Skeletal muscle cell (primary cell): Measurements from ENCODE around the gene MYRIP.

Experiments used
- DNase-seq: peaks from one replicate; pipeline ENCODE4 v3.0.0-alpha.2; 2010; ENCODE audit warnings: low read depth
- H3K4me3 ChIP-seq: 2 replicates; pipeline ENCODE4 v1.5.1; 2011; ENCODE audit warnings: low read depth, mild to moderate bottlenecking, control low read depth, low read length, moderate library complexity

Gene MYRIP

GRCh38 chr3:40191850-40192448, 382.5 kb downstream of the MYRIP start:
- no peak for DNase-seq
- no peak overlapping the region for H3K4me3 ChIP-seq

GRCh38 chr3:40192628-40193027, 383.2 kb downstream of the MYRIP start:
- no peak for DNase-seq
- no peak overlapping the region for H3K4me3 ChIP-seq

- no peak overlapping the region for H3K4me3 ChIP-seq
- DNase-seq, result no peak
Measured at GRCh38 chr3:40196966-40197365, 387.6 kb downstream of the MYRIP start.

- H3K4me3 ChIP-seq, result no peak overlapping the region
- no peak for DNase-seq
Measured at GRCh38 chr3:40200692-40201316, 391.4 kb downstream of the MYRIP start.

DNA sequence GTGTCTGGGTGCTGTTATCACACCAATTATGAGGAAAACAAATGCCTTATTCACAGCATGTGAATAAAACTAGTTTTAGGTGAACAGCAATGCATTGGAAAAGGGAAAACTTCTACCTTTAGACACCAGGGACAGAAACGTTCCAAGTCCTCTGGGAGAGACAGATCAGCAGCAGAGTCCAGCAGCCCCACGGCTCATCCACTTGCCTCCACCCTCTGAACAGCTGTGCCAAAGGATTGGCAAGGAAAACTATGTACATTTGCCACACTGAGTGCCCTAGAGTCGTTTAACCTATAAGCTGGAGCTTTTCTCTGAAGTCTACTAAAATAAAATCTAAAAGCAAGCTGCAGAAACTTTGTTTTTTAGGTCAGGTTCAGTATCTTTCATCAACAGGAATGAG, 392.4 kb downstream of the MYRIP start:
- DNase-seq, result no peak

DNA sequence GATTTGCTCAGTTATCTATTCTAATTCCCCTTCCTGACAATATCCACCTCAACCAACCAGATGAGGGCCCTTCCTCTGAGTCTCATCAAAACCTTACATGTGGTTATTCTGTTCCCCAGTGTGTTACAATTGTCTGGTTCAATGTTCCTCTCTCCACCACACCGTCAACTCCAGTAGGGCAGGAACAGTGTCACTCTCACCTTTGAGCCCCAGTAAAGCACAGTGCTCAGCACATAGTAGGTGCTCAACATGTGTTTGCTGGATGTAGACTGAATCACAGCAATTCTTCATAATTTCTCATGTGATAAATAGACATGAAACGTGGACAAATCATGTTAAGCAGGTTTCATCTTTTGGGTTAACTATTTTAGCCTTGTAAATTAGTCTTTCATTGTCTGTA, 397.1 kb downstream of the MYRIP start:
- no peak overlapping the region for H3K4me3 ChIP-seq
- DNase-seq, result no peak

More for the DNA sequence above, 392.4 kb downstream of the MYRIP start:
- H3K4me3 ChIP-seq, result no peak overlapping the region

GRCh38 chr3:40207796-40208195, 398.4 kb downstream of the MYRIP start:
- DNase-seq, result no peak

GRCh38 chr3:40208251-40208650, 398.8 kb downstream of the MYRIP start:
- no peak overlapping the region for H3K4me3 ChIP-seq
- DNase-seq, result no peak

More at GRCh38 chr3:40207796-40208195, 398.4 kb downstream of the MYRIP start:
- H3K4me3 ChIP-seq, result no peak overlapping the region

DNA sequence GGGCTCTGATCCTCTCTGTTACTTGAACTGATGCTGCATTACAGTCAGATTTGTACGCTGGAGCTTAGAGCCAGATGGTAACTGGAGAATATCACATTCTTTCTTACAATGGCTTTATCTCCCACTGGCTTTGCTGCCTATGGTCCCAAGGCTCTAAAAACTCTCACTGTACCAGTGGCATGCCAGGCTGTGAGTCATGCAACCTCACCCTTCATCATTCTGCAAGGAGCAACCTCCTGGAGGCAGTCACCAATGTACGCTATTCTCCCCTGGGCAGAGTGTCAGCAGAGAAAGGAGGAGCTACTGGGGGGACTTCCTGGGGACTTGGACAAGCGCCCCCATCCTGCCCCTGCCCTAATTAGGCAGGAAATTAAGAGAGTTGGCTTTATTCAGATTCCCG, 402.2 kb downstream of the MYRIP start:
- no peak overlapping the region for H3K4me3 ChIP-seq
- DNase-seq, result no peak

DNA sequence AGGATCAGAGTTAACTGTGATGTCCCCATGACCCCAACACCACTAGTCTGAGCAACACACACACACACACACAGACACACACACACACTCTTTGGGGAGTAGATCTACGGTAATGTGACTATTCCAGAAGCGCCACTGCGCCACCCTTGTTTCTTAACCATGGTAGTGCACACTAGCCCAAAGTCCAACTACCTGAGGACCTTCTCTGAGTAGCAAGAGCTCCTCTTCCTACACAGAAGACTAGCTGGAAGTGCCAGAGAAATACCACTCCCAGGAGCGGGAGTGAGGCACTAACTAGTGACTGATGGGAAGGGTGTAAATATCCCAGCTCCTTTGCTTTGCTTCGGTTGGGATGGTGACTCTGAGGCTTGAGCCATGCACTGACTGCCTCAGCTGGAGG, 404.1 kb downstream of the MYRIP start:
- DNase-seq, result no peak
- no peak overlapping the region for H3K4me3 ChIP-seq

DNA sequence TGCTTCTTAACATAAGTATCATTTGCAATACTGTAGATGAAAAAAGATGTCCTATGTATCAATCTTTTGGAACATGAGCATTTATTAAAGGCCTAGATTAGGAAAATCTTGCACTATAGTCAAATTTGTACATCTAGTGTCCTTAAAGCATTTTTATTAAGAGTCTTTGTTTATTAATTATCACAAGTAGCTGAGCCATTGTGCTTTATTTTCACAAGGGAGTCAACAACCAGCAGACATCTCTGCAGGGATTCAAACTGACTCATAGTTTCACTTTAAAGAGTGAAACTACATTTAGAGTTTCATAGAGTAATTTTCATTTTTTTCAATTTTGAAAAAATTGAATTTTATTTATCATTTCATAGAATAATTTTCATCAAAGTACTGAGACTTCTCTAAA, 405.6 kb downstream of the MYRIP start:
- H3K4me3 ChIP-seq, result no peak overlapping the region
- DNase-seq, result no peak

DNA sequence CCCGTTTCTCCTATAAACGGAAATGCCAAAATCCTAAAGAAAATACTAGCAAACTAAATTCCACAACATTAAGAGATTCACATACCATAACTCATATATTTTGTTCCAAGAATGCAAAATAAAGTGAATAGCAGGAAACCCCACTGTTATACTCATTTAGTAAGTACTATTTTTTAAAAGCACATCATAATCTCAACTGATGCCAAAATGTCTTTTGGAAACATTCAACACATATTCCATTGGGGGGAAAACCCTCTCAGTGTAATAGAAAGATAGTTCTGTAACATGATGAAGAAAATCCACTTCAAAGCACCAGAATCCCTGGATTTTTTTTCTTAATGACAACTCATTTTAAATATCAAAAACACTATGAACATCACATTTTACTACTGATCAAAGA, 407.1 kb downstream of the MYRIP start:
- H3K4me3 ChIP-seq, result no peak overlapping the region
- DNase-seq, result no peak

- no peak for DNase-seq
- H3K4me3 ChIP-seq, result no peak overlapping the region
Measured at GRCh38 chr3:40223856-40224255, 414.4 kb downstream of the MYRIP start.

DNA sequence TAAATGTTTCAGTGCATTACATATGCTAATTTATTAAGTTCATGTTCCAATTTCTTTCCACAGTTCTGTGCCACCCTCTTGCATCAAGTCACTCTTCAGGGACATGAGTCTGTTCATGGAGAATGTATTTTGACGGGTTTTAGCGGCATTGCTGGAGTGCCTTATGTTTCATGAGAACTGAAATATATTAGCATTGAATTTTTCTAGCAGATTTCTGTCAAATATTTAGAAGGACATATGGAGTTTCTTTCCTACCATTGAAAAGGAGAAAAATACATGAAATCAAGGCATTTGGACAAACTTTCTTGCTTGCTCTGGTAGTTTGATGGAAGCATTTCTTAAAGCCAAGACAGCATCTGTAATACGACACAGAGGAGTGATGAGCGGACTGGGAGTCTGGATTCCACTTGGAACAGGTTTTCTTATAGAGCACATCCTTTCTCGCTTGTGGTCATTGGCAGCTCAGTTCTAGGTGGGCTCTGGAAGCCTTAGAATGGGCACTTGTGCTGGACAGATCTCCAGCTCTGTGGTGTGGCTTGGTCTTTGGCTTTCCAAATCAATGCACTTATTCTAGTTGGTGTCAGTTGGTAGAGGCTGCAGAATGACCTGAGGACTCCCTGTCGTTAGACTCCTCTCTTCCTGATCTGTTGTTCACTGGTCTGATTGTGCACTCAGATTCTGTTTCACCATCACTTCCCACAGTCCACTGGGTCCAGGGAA, 415.5 kb downstream of the MYRIP start:
- DNase-seq, result no peak
- H3K4me3 ChIP-seq, result no peak overlapping the region

DNA sequence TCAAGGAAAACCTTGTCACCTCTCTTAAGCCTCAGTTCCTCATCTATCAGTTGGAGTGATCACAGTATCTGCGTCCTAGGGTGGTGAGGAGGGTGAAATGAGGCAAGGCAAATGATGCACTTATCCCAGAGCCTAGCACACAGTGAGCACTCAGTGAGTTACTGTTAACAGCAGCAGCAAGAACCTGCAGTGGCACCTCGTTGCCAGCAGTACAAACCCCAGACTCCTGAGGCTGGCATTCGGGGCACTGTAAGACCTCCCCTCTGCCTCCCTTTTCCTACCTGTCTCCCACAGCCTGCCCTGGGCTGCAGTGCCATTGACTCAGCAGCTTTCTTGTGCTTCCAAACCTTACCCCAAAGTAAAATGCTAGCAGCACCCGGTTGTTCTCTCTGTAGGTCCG, 417.2 kb downstream of the MYRIP start:
- no peak overlapping the region for H3K4me3 ChIP-seq
- DNase-seq, result no peak

DNA sequence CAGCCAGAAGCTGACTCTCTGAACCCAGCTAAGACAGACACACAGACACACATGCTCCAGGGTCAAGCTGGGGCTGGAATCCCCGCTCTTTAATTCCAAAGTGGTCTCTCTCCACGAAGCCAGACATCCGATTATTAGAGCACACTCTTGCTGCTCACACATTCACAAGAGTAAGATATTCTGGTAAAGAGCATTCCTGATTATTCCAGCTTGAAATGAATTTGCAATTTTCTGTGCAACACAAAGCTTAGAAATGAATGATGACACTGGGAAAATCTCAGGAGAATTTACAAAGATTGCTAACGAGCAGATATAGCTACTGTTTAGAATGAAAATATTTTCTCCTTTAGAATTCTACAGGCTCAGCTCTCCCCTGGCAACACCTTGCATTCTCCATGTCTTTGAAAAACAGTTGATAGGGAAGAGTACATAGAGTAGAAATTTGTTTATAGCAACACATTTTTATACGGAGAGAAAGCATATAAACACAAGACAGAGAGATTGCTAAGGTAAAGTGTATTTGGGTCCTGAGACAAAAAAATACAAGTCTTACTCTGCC, 419.5 kb downstream of the MYRIP start:
- DNase-seq, result no peak
- H3K4me3 ChIP-seq, result no peak overlapping the region

- no peak overlapping the region for H3K4me3 ChIP-seq
- DNase-seq, result no peak
Measured at GRCh38 chr3:40229386-40229785, 420.0 kb downstream of the MYRIP start.

- no peak overlapping the region for H3K4me3 ChIP-seq
- DNase-seq, result no peak
Measured at GRCh38 chr3:40229963-40230362, 420.6 kb downstream of the MYRIP start.

DNA sequence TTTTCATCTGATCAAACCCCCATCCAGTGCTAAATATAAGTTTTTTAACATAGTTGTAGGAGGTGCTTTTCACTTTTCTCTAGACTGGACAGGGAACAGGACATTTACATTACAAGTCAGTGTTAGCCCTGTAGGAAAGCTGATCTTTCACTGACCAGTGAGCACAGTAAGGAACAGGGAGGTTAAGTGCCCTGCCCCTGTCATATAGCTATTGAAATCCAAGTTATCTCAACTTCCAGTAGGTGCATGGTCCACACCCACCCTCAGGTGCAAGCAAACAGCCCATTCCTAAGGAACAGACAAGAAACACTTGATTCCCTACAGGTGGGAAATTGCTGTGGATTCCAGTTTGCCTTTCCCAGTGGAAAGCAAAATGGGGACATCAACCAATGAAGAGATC, 421.0 kb downstream of the MYRIP start:
- H3K4me3 ChIP-seq, result no peak overlapping the region
- no peak for DNase-seq

DNA sequence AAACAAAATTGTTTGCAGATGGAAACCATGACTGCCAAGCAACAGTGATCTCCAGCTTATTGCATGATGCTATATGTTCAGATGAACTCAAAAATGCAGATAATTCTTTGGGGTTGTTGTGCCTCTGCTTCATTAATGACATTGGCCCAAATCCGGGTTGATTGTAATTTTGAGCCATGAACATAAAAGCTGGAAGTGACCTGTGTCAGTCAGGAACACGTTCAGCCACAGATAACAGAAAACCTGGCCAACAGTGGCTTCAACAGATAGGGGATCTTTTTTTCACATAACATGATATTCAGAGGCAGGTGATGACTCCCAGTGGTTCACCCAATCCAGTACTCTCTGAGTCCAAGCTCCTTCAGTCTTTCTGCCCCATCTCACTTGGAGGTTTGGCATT, 423.2 kb downstream of the MYRIP start:
- no peak for DNase-seq
- no peak overlapping the region for H3K4me3 ChIP-seq

- DNase-seq, result no peak
- no peak overlapping the region for H3K4me3 ChIP-seq
Measured at GRCh38 chr3:40237159-40237558, 427.8 kb downstream of the MYRIP start.
